CD4-positive, alpha-beta T cell treated with Interleukin-4 for 4 hours (primary cell): ENCODE measurements around the gene FBXW9.
"Not testable (repeated sequence)": the region's sequence is repeated elsewhere in the genome, so short reads cannot be mapped to it uniquely, and the experiment has no call there.

ENCODE experiments used
- DNase-seq: peaks from one replicate; pipeline ENCODE4 v3.0.0-alpha.2; 2020

The FBXW9 gene

DNA sequence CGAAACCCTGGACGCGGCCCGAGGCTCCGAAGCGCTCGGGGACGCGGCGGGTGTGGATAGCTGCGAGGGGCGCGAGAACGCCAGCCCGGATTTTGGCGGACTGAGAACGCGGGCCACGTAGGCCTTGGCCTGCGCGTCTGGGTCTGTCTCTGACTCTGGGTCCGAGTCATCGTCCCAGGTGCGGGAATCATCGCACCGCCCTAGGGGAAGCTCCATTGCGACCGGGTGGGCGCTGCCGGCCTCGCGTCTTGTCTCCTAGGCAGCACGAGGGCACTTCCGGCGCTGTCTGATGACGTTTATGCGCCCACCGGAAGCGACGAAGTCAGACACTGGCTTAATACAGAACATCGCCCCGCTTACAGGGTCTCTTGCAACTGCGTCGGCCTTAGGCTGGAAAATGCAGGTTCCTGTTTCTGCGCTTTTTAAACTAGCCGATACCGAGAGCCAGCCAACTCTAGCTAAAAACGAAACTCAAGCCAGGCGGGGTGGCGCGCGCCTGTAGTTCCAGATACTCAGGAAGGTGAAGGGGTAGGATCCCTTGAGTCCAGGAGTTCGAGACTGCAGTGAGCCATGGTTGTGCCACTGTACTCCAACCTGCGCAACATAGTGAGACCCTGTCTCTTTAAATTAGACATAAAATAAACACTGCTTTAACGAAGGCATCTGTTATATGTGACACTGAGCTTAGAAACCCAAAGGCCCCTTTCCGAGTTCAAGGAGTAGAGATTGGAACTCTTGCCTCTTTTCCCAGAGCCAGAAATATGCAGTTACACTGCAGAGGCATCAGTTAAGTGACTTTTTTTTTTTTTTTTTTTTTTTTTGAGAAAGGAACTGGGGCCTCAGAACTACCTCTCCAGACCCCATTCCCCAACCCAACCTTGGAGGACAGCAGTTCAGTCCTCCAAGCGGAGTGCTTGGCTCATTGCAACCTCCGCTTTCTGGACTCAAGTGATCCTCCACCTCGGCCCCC, at the start of gene FBXW9:
Gene FBXW9, minus strand, starts transcription at position 266 of the 970 bp plus-strand sequence. Its CDS starts 50 bp downstream, at position 216.
- DNase-seq: peak; percentile 97

- DNase-seq: no peak
These were observed 48.9 kb upstream of the FBXW9 start for GRCh38 chr19:12745166-12745897.

GRCh38 chr19:12737835-12738351, 41.5 kb upstream of the FBXW9 start:
- DNase-seq: no peak

GRCh38 chr19:12736995-12737834, 40.8 kb upstream of the FBXW9 start, which contains the start of gene GET3:
Gene GET3, plus strand, starts transcription at chr19:12737497. Its CDS starts 9 bp downstream, at chr19:12737506.
- peak; percentile 92 for DNase-seq

GRCh38 chr19:12733369-12734214, 37.2 kb upstream of the FBXW9 start:
- DNase-seq: peak; percentile 36

- no peak for DNase-seq
These were observed 34.9 kb upstream of the FBXW9 start for GRCh38 chr19:12731337-12731736.

DNA sequence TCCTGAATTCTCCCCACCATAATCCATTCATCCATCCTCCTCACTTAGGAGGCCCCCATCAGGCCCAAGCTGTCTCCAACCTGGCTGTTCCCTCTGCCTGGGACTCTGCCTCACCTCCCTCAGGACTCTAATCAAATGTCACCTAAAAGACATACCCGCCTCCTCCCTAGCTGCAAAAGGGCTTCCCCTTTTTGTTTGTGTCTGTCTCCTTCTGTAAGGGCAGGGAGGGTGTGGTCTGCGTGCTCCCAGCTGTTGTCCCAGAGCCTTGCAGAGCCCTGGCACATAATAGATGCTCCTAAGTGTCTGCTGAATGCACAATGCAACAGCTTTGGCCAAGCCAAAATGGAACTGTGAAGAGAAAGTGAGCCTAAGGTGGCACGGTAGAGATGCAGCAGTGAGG, 33.6 kb upstream of the FBXW9 start:
- no peak for DNase-seq

DNA sequence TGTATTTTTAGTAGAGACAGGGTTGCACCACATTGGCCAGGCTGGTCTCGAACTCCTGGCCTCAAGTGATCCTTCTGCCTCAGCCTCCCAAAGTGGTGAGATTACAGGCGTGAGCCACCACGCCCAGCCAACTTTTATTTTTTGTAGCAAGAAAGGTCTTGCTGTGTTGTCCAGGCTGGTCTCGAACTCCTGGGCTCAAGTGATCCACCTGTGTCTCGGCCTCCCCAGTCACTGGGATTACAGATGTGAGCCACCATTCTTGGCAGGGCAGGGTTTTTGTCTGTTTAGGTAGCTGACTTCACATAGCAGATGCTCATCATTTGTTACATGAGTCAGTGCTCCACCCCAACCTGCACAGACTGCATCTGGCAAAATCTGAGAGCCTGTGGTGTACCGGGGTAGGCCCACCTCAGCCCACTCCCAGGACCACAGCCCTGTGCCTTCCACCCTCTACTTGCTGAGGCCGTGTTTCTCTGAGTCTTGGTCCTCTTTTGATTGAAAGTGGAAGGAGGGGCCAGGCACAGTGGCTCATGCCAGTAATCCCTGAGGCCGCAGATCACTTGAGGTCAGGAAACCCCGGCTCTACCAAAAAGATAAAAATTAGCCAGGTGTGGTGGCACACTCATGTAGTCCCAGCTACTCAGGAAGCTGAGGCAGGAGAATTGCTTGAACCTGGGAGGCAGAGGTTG, 31.5 kb upstream of the FBXW9 start:
- DNase-seq: no peak

DNA sequence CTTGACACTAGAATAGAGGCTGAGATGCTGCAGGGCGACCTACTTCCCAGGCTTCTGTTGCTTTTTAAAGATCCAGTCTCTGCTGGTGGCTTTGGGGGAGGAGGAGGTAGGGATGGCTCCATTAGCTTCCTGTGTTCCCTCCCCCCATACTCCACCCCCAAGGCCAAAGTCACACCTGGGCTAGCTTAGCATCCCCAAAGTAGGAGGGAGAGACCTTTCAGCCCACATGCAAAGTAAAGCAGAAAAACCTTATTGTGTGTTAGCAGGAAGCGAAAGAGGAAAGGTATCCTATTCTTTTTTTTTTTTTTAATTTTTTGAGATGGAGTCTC, 30.5 kb upstream of the FBXW9 start:
- no peak for DNase-seq

DNA sequence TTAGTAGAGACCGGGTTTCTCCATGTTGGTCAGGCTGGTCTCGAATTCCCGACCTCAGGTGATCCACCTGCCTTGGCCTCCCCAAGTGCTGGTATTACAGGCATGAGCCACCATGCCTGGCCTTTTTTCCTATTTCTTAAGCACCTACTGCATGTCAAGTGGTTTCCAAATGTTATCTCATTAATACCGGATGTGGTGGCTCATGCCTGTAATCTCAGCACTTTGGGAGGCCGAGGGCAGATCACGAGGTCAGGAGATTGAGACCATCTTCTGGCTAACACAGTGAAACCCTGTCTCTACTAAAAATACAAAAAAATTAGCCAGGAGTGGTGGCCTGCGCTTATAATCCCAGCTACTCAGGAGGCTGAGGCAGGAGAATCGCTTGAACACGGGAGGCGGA, 29.2 kb upstream of the FBXW9 start:
- DNase-seq: not testable (repeated sequence)

- peak; percentile 55 for DNase-seq
These were observed 27.4 kb upstream of the FBXW9 start, which contains the start of gene TNPO2 for GRCh38 chr19:12723641-12724426. Gene TNPO2, minus strand, starts transcription at chr19:12723932. Its CDS starts 2,955 bp downstream, at chr19:12720977.

DNA sequence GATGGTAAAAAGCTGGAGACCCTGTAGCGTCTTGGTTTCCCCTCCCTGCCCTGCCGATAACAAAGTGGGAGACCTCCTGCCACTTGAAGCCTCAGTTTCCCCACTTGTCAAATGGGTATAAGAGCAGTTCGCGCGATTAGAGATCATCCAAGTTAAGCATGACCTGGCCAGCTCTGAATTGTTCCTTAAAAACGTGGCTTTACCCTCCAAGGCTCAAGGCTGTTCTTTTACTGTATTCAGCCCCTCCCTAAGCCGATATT, 26.9 kb upstream of the FBXW9 start:
- no peak for DNase-seq

GRCh38 chr19:12722566-12723380, 26.3 kb upstream of the FBXW9 start:
- peak; percentile 98 for DNase-seq

- DNase-seq: peak; percentile 30
These were observed 25.5 kb upstream of the FBXW9 start for GRCh38 chr19:12721656-12722565.

DNA sequence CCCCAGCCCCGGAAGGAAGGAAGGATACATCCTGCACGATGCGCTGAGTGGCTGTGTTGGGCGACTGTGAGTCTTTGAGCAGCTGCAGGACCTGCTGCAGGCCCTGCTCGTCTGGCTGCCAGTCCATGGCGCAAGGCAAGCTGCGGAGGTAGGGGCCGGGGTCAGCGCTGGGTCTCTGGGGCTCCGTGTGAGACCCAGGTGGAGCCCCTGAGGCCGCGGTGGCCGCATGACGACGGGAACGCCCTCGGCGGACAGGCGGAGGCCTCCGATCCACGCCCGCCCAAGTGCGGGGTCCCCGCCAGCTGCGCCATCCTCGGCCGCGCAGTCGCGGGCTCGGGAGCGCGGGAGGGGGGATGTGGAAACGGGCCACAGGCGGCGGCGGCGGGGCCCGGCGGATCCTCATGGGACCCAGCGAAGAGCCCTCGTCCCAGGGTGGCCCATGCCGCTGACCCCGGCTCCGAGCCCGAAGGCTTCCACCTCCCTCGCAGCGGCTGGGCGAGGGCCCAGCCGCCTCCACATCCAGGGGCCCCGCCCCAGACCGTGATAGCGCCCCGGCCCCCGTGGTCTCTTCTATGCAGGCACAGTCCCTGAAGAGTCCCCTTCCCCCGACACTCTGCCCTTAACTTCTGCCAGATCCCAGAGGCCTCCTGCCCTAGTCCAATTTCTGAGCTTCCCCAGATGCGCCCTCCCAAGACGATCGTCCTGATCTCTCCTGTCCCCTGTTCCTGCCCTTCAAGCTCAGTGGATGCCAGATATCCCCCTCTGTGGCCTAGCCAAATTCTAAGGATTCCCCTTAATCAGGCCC, 24.6 kb upstream of the FBXW9 start:
- DNase-seq: no peak

DNA sequence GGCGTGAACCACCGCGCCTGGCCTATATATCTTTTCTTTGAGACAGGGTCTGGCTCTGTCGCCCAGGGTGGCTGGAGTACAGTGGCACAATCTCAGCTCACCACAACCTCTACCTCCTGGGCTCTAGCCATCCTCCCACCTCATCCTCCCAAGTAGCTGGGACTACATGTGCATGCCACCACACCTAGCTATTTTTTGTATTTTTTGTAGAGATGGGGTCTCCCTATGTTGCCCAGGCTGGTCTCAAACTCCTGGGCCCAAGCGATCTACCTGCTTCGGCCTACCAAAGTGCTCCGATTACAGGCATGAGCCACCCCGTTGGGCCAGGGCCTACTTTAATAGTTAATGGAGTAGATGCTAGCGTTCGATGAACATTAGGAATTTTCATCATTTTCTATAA, 23.9 kb upstream of the FBXW9 start:
- no peak for DNase-seq

- DNase-seq: no peak
These were observed 19.5 kb upstream of the FBXW9 start for GRCh38 chr19:12715929-12716328.

DNA sequence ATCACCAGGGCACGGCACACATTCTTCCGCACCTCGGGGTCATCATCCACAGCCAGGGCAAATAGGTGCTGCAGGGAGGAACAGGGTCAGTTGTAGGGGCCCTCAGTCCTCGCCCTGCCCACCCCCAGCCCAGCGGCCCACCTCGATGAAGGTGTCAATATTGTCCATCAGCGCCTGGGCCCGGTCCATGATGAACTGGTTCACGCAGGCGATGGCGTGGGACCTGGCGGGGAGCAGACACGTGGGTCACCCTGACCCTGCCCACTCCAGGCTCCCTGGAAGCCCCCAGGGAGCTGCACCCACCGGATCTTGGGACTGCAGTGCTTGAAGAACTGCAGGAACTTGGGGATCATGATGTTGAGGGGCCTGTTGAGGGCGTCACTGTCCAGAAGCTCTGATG, 18.7 kb upstream of the FBXW9 start:
- DNase-seq: no peak
